ENCODE results near the gene PTPRM. TPM values are rescaled to one million over a fixed set of nuclear protein-coding genes. Genes with fewer than 3 reads are reported as not detected.

Gene PTPRM
- total RNA-seq, 1 experiment from 2014 or later, result not detected

DNA sequence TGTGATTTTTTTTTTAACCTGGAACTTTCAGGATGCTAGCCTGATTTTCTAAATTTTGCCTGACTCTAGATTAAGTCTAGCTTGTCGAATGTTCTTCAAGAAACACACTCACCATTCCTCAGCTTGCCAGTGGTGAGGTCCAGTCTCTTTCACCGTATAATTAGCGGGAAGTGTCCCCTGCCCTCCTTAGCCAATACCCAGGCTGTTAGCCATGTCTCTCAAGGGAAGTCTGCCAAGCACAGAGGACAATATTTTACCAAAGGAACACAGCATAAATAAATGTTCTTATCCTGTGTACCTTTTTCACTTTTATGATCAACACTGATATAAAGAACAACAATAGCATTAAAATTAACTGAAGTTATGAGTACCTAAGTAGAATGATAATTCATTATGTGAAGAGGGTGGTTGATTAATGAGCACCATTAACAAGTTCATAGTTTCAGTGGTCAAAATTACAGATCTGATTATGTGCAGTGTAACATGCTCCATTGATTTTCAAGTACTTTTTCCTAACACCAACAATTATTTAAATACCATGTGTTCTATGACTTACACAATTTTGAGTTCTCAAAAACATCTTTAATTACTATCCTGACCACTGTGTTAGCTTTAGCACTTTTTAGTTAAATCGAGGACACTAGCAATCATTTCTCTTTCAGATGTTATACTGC lies 596.3 kb downstream of the PTPRM start:
- Histone ChIP-seq H3K4me1 (ENCODE audit: insufficient read depth, low read length, poor library complexity, severe bottlenecking) (no peaks in the 10 kb centered on the region), H3K27me3 (replicated peaks; ENCODE audit: insufficient read depth, low read depth, low read length, poor library complexity) (no peaks in the 10 kb centered on the region), H3K27ac (ENCODE audit: low read depth, low read length, poor library complexity, severe bottlenecking) (no peak overlapping the region), H3K36me3 (ENCODE audit: insufficient read depth, low read length, poor library complexity, severe bottlenecking) (no peaks in the 10 kb centered on the region), H3K9me3 (ENCODE audit: low read depth, low read length, poor library complexity, severe bottlenecking) (no peaks in the 10 kb centered on the region), H3K4me3 (ENCODE audit: low read depth, low read length, poor library complexity, severe bottlenecking) (no peak overlapping the region)
- CTCF ChIA-PET, result no interaction called here
- no peak for DNase-seq (ENCODE audit: low spot score)
- intact Hi-C loops (cut with micrococcal nuclease; ENCODE audit: unreplicated experiment), result no loop called here
- TF ChIP-seq EZH2 (IDR thresholded peaks at IDR 0.05; ENCODE audit: borderline replicate concordance, low read depth, low read length, poor library complexity, severe bottlenecking), result no peak
- TF ChIP-seq, protein P1, sequence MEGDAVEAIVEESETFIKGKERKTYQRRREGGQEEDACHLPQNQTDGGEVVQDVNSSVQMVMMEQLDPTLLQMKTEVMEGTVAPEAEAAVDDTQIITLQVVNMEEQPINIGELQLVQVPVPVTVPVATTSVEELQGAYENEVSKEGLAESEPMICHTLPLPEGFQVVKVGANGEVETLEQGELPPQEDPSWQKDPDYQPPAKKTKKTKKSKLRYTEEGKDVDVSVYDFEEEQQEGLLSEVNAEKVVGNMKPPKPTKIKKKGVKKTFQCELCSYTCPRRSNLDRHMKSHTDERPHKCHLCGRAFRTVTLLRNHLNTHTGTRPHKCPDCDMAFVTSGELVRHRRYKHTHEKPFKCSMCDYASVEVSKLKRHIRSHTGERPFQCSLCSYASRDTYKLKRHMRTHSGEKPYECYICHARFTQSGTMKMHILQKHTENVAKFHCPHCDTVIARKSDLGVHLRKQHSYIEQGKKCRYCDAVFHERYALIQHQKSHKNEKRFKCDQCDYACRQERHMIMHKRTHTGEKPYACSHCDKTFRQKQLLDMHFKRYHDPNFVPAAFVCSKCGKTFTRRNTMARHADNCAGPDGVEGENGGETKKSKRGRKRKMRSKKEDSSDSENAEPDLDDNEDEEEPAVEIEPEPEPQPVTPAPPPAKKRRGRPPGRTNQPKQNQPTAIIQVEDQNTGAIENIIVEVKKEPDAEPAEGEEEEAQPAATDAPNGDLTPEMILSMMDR (conservative IDR thresholded peaks at IDR 0.05; ENCODE audit: low read depth, low read length), result no peak
- POLR2A ChIA-PET (ENCODE audit: low non-redundant PET), result no interaction called here
- no TSS peak for BruUV-seq (replicated peaks)

- no peak overlapping the region for H3K27ac ChIP-seq (ENCODE audit: low read depth, low read length, poor library complexity, severe bottlenecking)
- no peaks in the 10 kb centered on the region for H3K27me3 ChIP-seq (replicated peaks; ENCODE audit: insufficient read depth, low read depth, low read length, poor library complexity)
- no peak for TF ChIP-seq EZH2 (IDR thresholded peaks at IDR 0.05; ENCODE audit: borderline replicate concordance, low read depth, low read length, poor library complexity, severe bottlenecking)
- TF ChIP-seq, protein P1 (conservative IDR thresholded peaks at IDR 0.05; ENCODE audit: low read depth, low read length), result no peak
- no TSS peak for BruUV-seq (replicated peaks)
- H3K36me3 ChIP-seq (ENCODE audit: insufficient read depth, low read length, poor library complexity, severe bottlenecking), result no peaks in the 10 kb centered on the region
- intact Hi-C loops (cut with micrococcal nuclease; ENCODE audit: unreplicated experiment), result no loop called here
- no peaks in the 10 kb centered on the region for H3K4me1 ChIP-seq (ENCODE audit: insufficient read depth, low read length, poor library complexity, severe bottlenecking)
- CTCF ChIA-PET, result no interaction called here
- no peak for DNase-seq (ENCODE audit: low spot score)
- no peak overlapping the region for H3K4me3 ChIP-seq (ENCODE audit: low read depth, low read length, poor library complexity, severe bottlenecking)
- POLR2A ChIA-PET (ENCODE audit: low non-redundant PET), result no interaction called here
- no peaks in the 10 kb centered on the region for H3K9me3 ChIP-seq (ENCODE audit: low read depth, low read length, poor library complexity, severe bottlenecking)
Observed at GRCh38 chr18:8165095-8165494, 598.0 kb downstream of the PTPRM start.

DNA sequence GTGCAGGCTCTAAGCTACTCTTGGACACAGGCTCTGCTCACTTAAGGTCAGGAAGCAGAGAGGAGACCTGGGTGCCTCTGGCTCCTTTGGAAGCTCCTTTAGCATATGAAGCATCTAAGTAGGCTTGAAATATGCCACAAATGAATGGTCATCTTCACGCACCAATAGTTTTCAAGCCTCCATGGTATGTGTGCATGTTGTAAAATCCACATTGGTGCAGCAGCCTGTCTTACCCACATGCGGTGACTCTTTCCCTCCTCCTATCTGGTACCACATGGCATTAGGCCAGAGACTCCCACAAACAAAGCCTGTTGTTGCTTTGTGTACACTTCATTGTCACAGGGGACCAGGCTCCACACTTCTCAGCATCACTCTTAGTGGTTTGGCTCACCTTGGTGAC lies 599.9 kb downstream of the PTPRM start:
- POLR2A ChIA-PET (ENCODE audit: low non-redundant PET), result no interaction called here
- Histone ChIP-seq H3K4me3 (ENCODE audit: low read depth, low read length, poor library complexity, severe bottlenecking) (no peak overlapping the region), H3K36me3 (ENCODE audit: insufficient read depth, low read length, poor library complexity, severe bottlenecking) (no peaks in the 10 kb centered on the region), H3K27me3 (replicated peaks; ENCODE audit: insufficient read depth, low read depth, low read length, poor library complexity) (no peaks in the 10 kb centered on the region), H3K9me3 (ENCODE audit: low read depth, low read length, poor library complexity, severe bottlenecking) (no peaks in the 10 kb centered on the region), H3K4me1 (ENCODE audit: insufficient read depth, low read length, poor library complexity, severe bottlenecking) (no peaks in the 10 kb centered on the region), H3K27ac (ENCODE audit: low read depth, low read length, poor library complexity, severe bottlenecking) (no peak overlapping the region)
- TF ChIP-seq EZH2 (IDR thresholded peaks at IDR 0.05; ENCODE audit: borderline replicate concordance, low read depth, low read length, poor library complexity, severe bottlenecking), result no peak
- TF ChIP-seq, protein P1 (conservative IDR thresholded peaks at IDR 0.05; ENCODE audit: low read depth, low read length), result no peak
- DNase-seq (ENCODE audit: low spot score), result no peak
- no TSS peak for BruUV-seq (replicated peaks)
- CTCF ChIA-PET, result no interaction called here
- intact Hi-C loops (cut with micrococcal nuclease; ENCODE audit: unreplicated experiment), result no loop called here
